ENCODE measurements around the gene ARAP1.

ARAP1 gene

GRCh38 chr11:72679869-72680268 is 72.3 kb downstream of the ARAP1 start:
- no peak for DNase-seq

GRCh38 chr11:72678524-72678923 is 73.7 kb downstream of the ARAP1 start:
- no peak for DNase-seq

GRCh38 chr11:72676861-72677341 is 75.3 kb downstream of the ARAP1 start:
- DNase-seq: peak; percentile 83

GRCh38 chr11:72675221-72675620 is 77.0 kb downstream of the ARAP1 start:
- DNase-seq: no peak

GRCh38 chr11:72673943-72674828 is 78.0 kb downstream of the ARAP1 start, which contains the start of gene PDE2A:
TSS of gene PDE2A (minus strand) at chr11:72674422. CDS start at chr11:72674207, 215 bp downstream.
- DNase-seq: no peak

GRCh38 chr11:72673284-72673942 is 78.8 kb downstream of the ARAP1 start:
- DNase-seq: no peak

- no peak for DNase-seq
Observed at GRCh38 chr11:72672597-72673238, 79.5 kb downstream of the ARAP1 start.

GRCh38 chr11:72671152-72672099 is 80.8 kb downstream of the ARAP1 start:
- no peak for DNase-seq

- DNase-seq: no peak
Observed at GRCh38 chr11:72670041-72670440, 82.2 kb downstream of the ARAP1 start.

- DNase-seq: no peak
Observed at GRCh38 chr11:72669527-72669926, 82.7 kb downstream of the ARAP1 start.

- peak; percentile 84 for DNase-seq
Observed at GRCh38 chr11:72668629-72669347, 83.4 kb downstream of the ARAP1 start.

GRCh38 chr11:72665911-72666472 is 86.2 kb downstream of the ARAP1 start:
- no peak for DNase-seq

GRCh38 chr11:72662036-72662435 is 90.2 kb downstream of the ARAP1 start:
- DNase-seq: no peak

GRCh38 chr11:72661486-72661885 is 90.7 kb downstream of the ARAP1 start:
- DNase-seq: no peak

- no peak for DNase-seq
Observed at GRCh38 chr11:72658989-72659640, 93.1 kb downstream of the ARAP1 start.

- DNase-seq: no peak
Observed at GRCh38 chr11:72657411-72658100, 94.7 kb downstream of the ARAP1 start.

GRCh38 chr11:72655896-72656464 is 96.2 kb downstream of the ARAP1 start:
- no peak for DNase-seq

- DNase-seq: no peak
Observed at GRCh38 chr11:72655014-72655413, 97.2 kb downstream of the ARAP1 start.

GRCh38 chr11:72653649-72654048 is 98.6 kb downstream of the ARAP1 start:
- no peak for DNase-seq

Data from activated CD4-positive, alpha-beta T cell treated with anti-CD3 and anti-CD28 coated beads for 48 hours (primary cell).